HG03521 (cell line): ENCODE data around the gene LRRC37B.
"Not testable (repeated sequence)": the region's sequence is repeated elsewhere in the genome, so short reads cannot be mapped to it uniquely, and the experiment has no call there.

Experiments
- ATAC-seq: cut with Tn5 transposase; IDR thresholded peaks from one replicate; pipeline ENCODE4 v1.9.1; 2021; ENCODE audit warnings: mild to moderate bottlenecking, moderate library complexity; ENCODE audit not compliant: unreplicated experiment

Gene LRRC37B

GRCh38 chr17:32006957-32007462 is at the start of gene LRRC37B:
LRRC37B (plus strand) TSS chr17:32007383; CDS start chr17:32021393, 14,010 bp downstream.
- ATAC-seq: peak; percentile 84

GRCh38 chr17:31964131-31964530 is 43.1 kb upstream of the LRRC37B start:
- ATAC-seq: not testable (repeated sequence)

- ATAC-seq: no peak
Measured at GRCh38 chr17:31967648-31968047, 39.5 kb upstream of the LRRC37B start.

- ATAC-seq: not testable (repeated sequence)
Measured at GRCh38 chr17:31970416-31970815, 36.8 kb upstream of the LRRC37B start.

GRCh38 chr17:31974269-31975071 is 32.7 kb upstream of the LRRC37B start:
- ATAC-seq: not testable (repeated sequence)

GRCh38 chr17:31975391-31975790 is 31.8 kb upstream of the LRRC37B start:
- ATAC-seq: not testable (repeated sequence)

- not testable (repeated sequence) for ATAC-seq
Measured at GRCh38 chr17:31991821-31992220, 15.4 kb upstream of the LRRC37B start.

- no peak for ATAC-seq
Measured at GRCh38 chr17:31997005-31997404, 10.2 kb upstream of the LRRC37B start.

GRCh38 chr17:32007463-32008298 is 498 bp downstream of the LRRC37B start:
- ATAC-seq: peak; percentile 27

- no peak for ATAC-seq
Measured at GRCh38 chr17:32009262-32009542, 2.0 kb downstream of the LRRC37B start.

- no peak for ATAC-seq
Measured at GRCh38 chr17:32010114-32010513, 2.9 kb downstream of the LRRC37B start.

GRCh38 chr17:32015245-32016013 is 8.2 kb downstream of the LRRC37B start:
- no peak for ATAC-seq

- no peak for ATAC-seq
Measured at GRCh38 chr17:32016231-32016630, 9.0 kb downstream of the LRRC37B start.

- ATAC-seq: no peak
Measured at GRCh38 chr17:32019228-32019627, 12.0 kb downstream of the LRRC37B start.

GRCh38 chr17:32020943-32021614 is 13.9 kb downstream of the LRRC37B start:
- ATAC-seq: no peak

GRCh38 chr17:32021615-32021955 is 14.4 kb downstream of the LRRC37B start:
- ATAC-seq: no peak

GRCh38 chr17:32022554-32022953 is 15.4 kb downstream of the LRRC37B start:
- not testable (repeated sequence) for ATAC-seq

- ATAC-seq: not testable (repeated sequence)
Measured at GRCh38 chr17:32027271-32027670, 20.1 kb downstream of the LRRC37B start.

GRCh38 chr17:32033223-32033622 is 26.0 kb downstream of the LRRC37B start:
- ATAC-seq: no peak

- not testable (repeated sequence) for ATAC-seq
Measured at GRCh38 chr17:32033812-32034211, 26.6 kb downstream of the LRRC37B start.

GRCh38 chr17:32040246-32040645 is 33.1 kb downstream of the LRRC37B start:
- not testable (repeated sequence) for ATAC-seq
